H1 (cell line): ENCODE data around the gene MIPEP. TPM values are rescaled to one million over a fixed set of nuclear protein-coding genes. Genes with fewer than 3 reads are reported as not detected.

Experiments
- CTCF ChIA-PET: fragments of 300-600 bp; sonication (Branson Sonifier 250); formaldehyde crosslinking; loops from one replicate; lab custom pipeline; 2021; ENCODE audit not compliant: partially characterized antibody; lab: Charles Lee
- POLR2A ChIA-PET: fragments of 300-600 bp; sonication (Branson Sonifier 250); formaldehyde crosslinking; loops from one replicate; lab custom pipeline; 2021; ENCODE audit warnings: inconsistent platforms; ENCODE audit not compliant: partially characterized antibody; lab: Charles Lee
- DNase-seq, 2 experiments: peaks; one replicate each; pipeline versions ENCODE4 v3.0.0 to v3.0.0-alpha.2; 2010 to 2022; ENCODE audit warnings: low spot score in 2 of 2, low read depth in 1 of 2, mixed read lengths in 1 of 2
- FAIRE-seq: peaks from 2 replicates; lab custom pipeline; 2011; peaks lifted over from hg19 to GRCh38; lab: Jason Lieb, UNC
- H2AFZ ChIP-seq: 2 replicates; pipeline ENCODE4 v1.8.1; 2012; ENCODE audit warnings: low read length, inconsistent platforms
- H2AK5ac ChIP-seq: 2 replicates; pipeline ENCODE4 v1.6.1; 2013; ENCODE audit warnings: low read depth, low read length
- H2BK120ac ChIP-seq: replicated peaks from 2 replicates; pipeline ENCODE3; 2013; ENCODE audit warnings: low read depth, low read length, inconsistent platforms
- H2BK12ac ChIP-seq: 2 replicates; pipeline ENCODE4 v1.6.1; 2013; ENCODE audit warnings: low read depth, low read length
- H2BK15ac ChIP-seq: 2 replicates; pipeline ENCODE4 v1.6.1; 2013; ENCODE audit warnings: low read length
- H2BK20ac ChIP-seq: 2 replicates; pipeline ENCODE4 v1.6.1; 2013; ENCODE audit warnings: low read length
- H2BK5ac ChIP-seq: 2 replicates; pipeline ENCODE4 v1.6.1; 2013; ENCODE audit warnings: low read depth, low read length
- H3K14ac ChIP-seq: 2 replicates; pipeline ENCODE4 v1.6.1; 2013; ENCODE audit warnings: inconsistent platforms; ENCODE audit not compliant: insufficient read length
- H3K18ac ChIP-seq: 2 replicates; pipeline ENCODE4 v1.6.1; 2013; ENCODE audit warnings: low read length; ENCODE audit errors: extremely low read depth
- H3K23ac ChIP-seq: 2 replicates; pipeline ENCODE4 v1.6.1; 2013; ENCODE audit warnings: inconsistent platforms; ENCODE audit not compliant: insufficient read length
- H3K23me2 ChIP-seq: 2 replicates; pipeline ENCODE4 v1.6.1; 2013; ENCODE audit warnings: low read depth, low read length
- H3K27ac ChIP-seq: 2 replicates; pipeline ENCODE4 v1.6.1; 2011; ENCODE audit warnings: low read depth, low read length, inconsistent platforms
- H3K27me3 ChIP-seq, 4 experiments: replicated peaks in 1 of 4; 1 replicate in 1 of 4; 2 replicates in 3 of 4; pipeline versions ENCODE4 v1.6.1 to v1.8.1; 2011 to 2013; ENCODE audit warnings: low read length in 3 of 4, mild to moderate bottlenecking in 3 of 4, inconsistent platforms in 2 of 4, mixed read lengths in 2 of 4, moderate library complexity in 1 of 4; ENCODE audit not compliant: control insufficient read depth in 3 of 4, insufficient read depth in 3 of 4; ENCODE audit errors: extremely low read depth in 1 of 4
- H3K36me3 ChIP-seq, 4 experiments: 2 replicates each; pipeline versions ENCODE4 v1.6.1 to v1.8.1; 2011 to 2013; ENCODE audit warnings: mild to moderate bottlenecking in 4 of 4, low read length in 3 of 4, moderate library complexity in 2 of 4, control low read depth in 1 of 4, inconsistent platforms in 1 of 4; ENCODE audit not compliant: insufficient read depth in 4 of 4, control insufficient read depth in 2 of 4
- H3K4ac ChIP-seq: replicated peaks from 2 replicates; pipeline ENCODE3; 2013; ENCODE audit warnings: low read length, low read depth, mixed read lengths, inconsistent platforms; ENCODE audit not compliant: insufficient read length
- H3K4me1 ChIP-seq, 4 experiments: replicated peaks in 1 of 4; 1 replicate in 1 of 4; 2 replicates in 3 of 4; pipeline versions ENCODE4 v1.6.1 to v1.8.1; 2011 to 2013; ENCODE audit warnings: low read length in 3 of 4, inconsistent platforms in 2 of 4, mixed read lengths in 1 of 4; ENCODE audit not compliant: insufficient read depth in 4 of 4, control insufficient read depth in 3 of 4
- H3K4me2 ChIP-seq, 2 experiments: 2 replicates each; pipeline versions ENCODE4 v1.6.1 to v1.8.1; 2011 to 2013; ENCODE audit warnings: low read depth in 2 of 2, low read length in 2 of 2, control low read depth in 1 of 2, inconsistent platforms in 1 of 2, mild to moderate bottlenecking in 1 of 2; ENCODE audit not compliant: insufficient read depth in 1 of 2
- H3K4me3 ChIP-seq, 4 experiments: fragments of 200-600, 300-600 bp in 1 of 4; sonication (generic), shearing (Covaris generic), sonication (Bioruptor Twin) in 1 of 4; 2 replicates each; pipeline versions ENCODE4 v1.5.1 to v1.8.1; 2011 to 2016; ENCODE audit warnings: low read length in 4 of 4, low read depth in 3 of 4, control low read depth in 2 of 4, inconsistent platforms in 2 of 4, mild to moderate bottlenecking in 2 of 4, mixed read lengths in 1 of 4, moderate library complexity in 1 of 4; ENCODE audit not compliant: insufficient read depth in 2 of 4; ENCODE audit errors: extremely low read depth in 1 of 4
- H3K56ac ChIP-seq: replicated peaks from 2 replicates; pipeline ENCODE3; 2013; ENCODE audit warnings: low read depth, mild to moderate bottlenecking, mixed read lengths, low read length, inconsistent platforms; ENCODE audit not compliant: insufficient read length
- H3K79me1 ChIP-seq: 2 replicates; pipeline ENCODE4 v1.6.1; 2013; ENCODE audit warnings: low read depth, low read length, control low read depth
- H3K79me2 ChIP-seq, 2 experiments: 2 replicates each; pipeline versions ENCODE4 v1.6.1 to v1.8.1; 2012 to 2013; ENCODE audit warnings: low read length in 2 of 2, mild to moderate bottlenecking in 2 of 2, inconsistent platforms in 1 of 2; ENCODE audit not compliant: insufficient read depth in 2 of 2, control insufficient read depth in 1 of 2
- H3K9ac ChIP-seq, 4 experiments: replicated peaks in 1 of 4; 1 replicate in 1 of 4; 2 replicates in 3 of 4; pipeline versions ENCODE4 v1.6.1 to v1.8.1; 2011 to 2013; ENCODE audit warnings: low read depth in 3 of 4, low read length in 3 of 4, control low read depth in 2 of 4, mild to moderate bottlenecking in 2 of 4, moderate library complexity in 2 of 4, inconsistent platforms in 1 of 4; ENCODE audit errors: extremely low read depth in 1 of 4
- H3K9me3 ChIP-seq, 2 experiments: 2 replicates each; pipeline versions ENCODE4 v1.6.1 to v1.8.1; 2012 to 2013; ENCODE audit warnings: mild to moderate bottlenecking in 2 of 2, moderate library complexity in 2 of 2, control low read depth in 1 of 2, inconsistent platforms in 1 of 2, low read depth in 1 of 2, low read length in 1 of 2, mixed read lengths in 1 of 2; ENCODE audit not compliant: insufficient read depth in 2 of 2
- H4K20me1 ChIP-seq, 2 experiments: replicated peaks in 1 of 2; 2 replicates each; pipeline versions ENCODE3 to v1.8.1; 2011 to 2013; ENCODE audit warnings: inconsistent platforms in 2 of 2, low read length in 2 of 2, mild to moderate bottlenecking in 1 of 2; ENCODE audit not compliant: insufficient read depth in 2 of 2, control insufficient read depth in 1 of 2
- H4K5ac ChIP-seq: 2 replicates; pipeline ENCODE4 v1.6.1; 2013; ENCODE audit warnings: low read length, low read depth, mixed read lengths, inconsistent platforms; ENCODE audit not compliant: insufficient read length
- H4K8ac ChIP-seq: 2 replicates; pipeline ENCODE4 v1.8.0; 2013; ENCODE audit warnings: mild to moderate bottlenecking, moderate library complexity, low read length, inconsistent platforms; ENCODE audit not compliant: insufficient read depth; ENCODE audit errors: extremely low read depth
- H4K91ac ChIP-seq: replicated peaks from 2 replicates; pipeline ENCODE3; 2013; ENCODE audit warnings: low read length, mixed read lengths, inconsistent platforms; ENCODE audit not compliant: insufficient read length
- ASH2L ChIP-seq: fragments of 200-600, 300-600 bp; sonication (generic); IDR thresholded peaks from one replicate; pipeline ENCODE4 v1.7.1; 2017; ENCODE audit warnings: low read length
- CHD1 ChIP-seq: IDR thresholded peaks from 2 replicates; pipeline ENCODE4 v1.6.1; 2012; ENCODE audit warnings: low read depth, low read length, improper control_type of control experiment
- EP300 ChIP-seq, 2 experiments: IDR thresholded peaks; 1 replicate in 1 of 2; 2 replicates in 1 of 2; pipeline ENCODE4 v1.6.1; 2011 to 2012; ENCODE audit warnings: low read depth in 2 of 2, low read length in 2 of 2, mild to moderate bottlenecking in 2 of 2, borderline replicate concordance in 1 of 2, inconsistent platforms in 1 of 2, moderate library complexity in 1 of 2
- KDM4A ChIP-seq: IDR thresholded peaks from one replicate; pipeline ENCODE4 v1.7.1; 2012; ENCODE audit warnings: low read depth, mild to moderate bottlenecking, moderate library complexity, low read length, inconsistent platforms; ENCODE audit not compliant: severe bottlenecking
- POLR2A ChIP-seq, 2 experiments: IDR thresholded peaks; 1 replicate in 1 of 2; 2 replicates in 1 of 2; pipeline ENCODE4 v1.6.1; 2011; ENCODE audit warnings: low read depth in 2 of 2, low read length in 2 of 2, mild to moderate bottlenecking in 2 of 2; ENCODE audit errors: control extremely low read depth in 1 of 2
- POLR2AphosphoS5 ChIP-seq: IDR thresholded peaks from 2 replicates; pipeline ENCODE4 v1.6.1; 2011; ENCODE audit warnings: low read depth, low read length
- SP1 ChIP-seq: IDR thresholded peaks from 2 replicates; pipeline ENCODE4 v1.6.1; 2011; ENCODE audit warnings: low read depth, low read length
- TBP ChIP-seq: IDR thresholded peaks from 2 replicates; pipeline ENCODE4 v1.6.1; 2011; ENCODE audit warnings: low read depth, low read length, improper control_type of control experiment
- WGBS, 2 experiments: shearing (Covaris generic) in 1 of 2; methylation state at CpG; one replicate each; pipeline versions ENCODE4 v1.1.6 to v1.1.7; 2013 to 2015; ENCODE audit warnings: low lambda C conversion rate in 2 of 2, mixed read lengths in 2 of 2, inconsistent platforms in 1 of 2, low coverage in 1 of 2, missing lambda C conversion rate in 1 of 2; ENCODE audit not compliant: insufficient replicate concordance in 2 of 2, insufficient coverage in 1 of 2, insufficient read length in 1 of 2; ENCODE audit errors: extremely low coverage in 1 of 2, missing lambda C conversion rate in 1 of 2; 5-methylcytosine and 5-hydroxymethylcytosine counted together
- polyA plus RNA-seq, 7 experiments: library from polyadenylated mRNA; depleted of rRNA in 3 of 7; stranded (reverse) in 5 of 7; unstranded in 2 of 7; fragments of >200 nt in 5 of 7; fragments of 200-250 nt in 2 of 7; gene quantifications; 1 replicate in 5 of 7; 2 replicates in 1 of 7; 4 replicates in 1 of 7; pipeline versions ENCODE4 v1.2.1 to v1.2.3, GENCODE V29; 2011 to 2013; ENCODE audit warnings: missing spikeins in 2 of 7, mixed read lengths in 2 of 7
- total RNA-seq: library from RNA; stranded (reverse); fragmentation: NEBNext Ultra II Directional; extraction: Animal tissue kit (Norgen Biotek cat#: 25700); gene quantifications from 2 replicates; pipeline ENCODE4 v1.2.1, GENCODE V29; 2021

MIPEP gene
- total and polyA plus RNA-seq, 2 of the 8 experiments (the other 6 are each of a cell fraction or from before 2014, with no cell fraction given): 24.0 to 24.2 TPM

DNA sequence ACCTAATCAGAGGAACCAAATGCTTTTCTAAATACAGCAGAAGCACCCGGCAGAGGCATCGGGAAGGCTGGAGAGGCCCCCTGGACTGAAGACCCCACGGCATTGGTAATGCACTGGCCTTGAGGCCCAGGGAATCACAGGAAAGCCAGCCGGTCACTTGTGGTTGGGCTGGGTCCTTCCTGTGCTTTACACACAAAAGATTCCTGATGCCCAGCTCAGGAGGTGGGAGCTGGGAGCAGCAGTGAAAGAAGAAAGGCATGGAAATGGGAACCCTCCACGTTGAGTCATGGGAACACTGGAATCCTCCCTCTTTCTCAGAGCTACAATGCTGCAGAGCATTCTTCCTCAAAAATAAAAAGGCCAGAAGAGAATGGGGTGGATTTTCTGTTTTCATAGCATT lies 192.6 kb downstream of the MIPEP start:
- Histone ChIP-seq H2BK20ac (no peak overlapping the region), H3K56ac (no peak overlapping the region), H3K9me3 (no peaks in the 10 kb centered on the region), H2AFZ (peak overlapping the region; percentile 22; the same call in 1 of the 2 replicates), H3K27ac (no peak overlapping the region), H3K23ac (no peak overlapping the region), H3K79me2 (no peaks in the 10 kb centered on the region), H3K4me2 (no peak overlapping the region; a peak in 1 of 4 replicates), H3K14ac (no peak overlapping the region), H4K91ac (no peak overlapping the region), H2AK5ac (no peak overlapping the region), H3K23me2 (no peaks in the 10 kb centered on the region), H2BK5ac (no peak overlapping the region), H3K4ac (no peak overlapping the region), H2BK120ac (no peak overlapping the region), H3K9ac (no peak overlapping the region), H3K27me3 (no peaks in the 10 kb centered on the region), H3K36me3 (no peaks in the 10 kb centered on the region), H3K4me1 (peaks cover 4 to 11% (median 7%) of the 10 kb centered on the region in 4 experiments), H3K4me3 (no peak overlapping the region), H3K79me1 (no peaks in the 10 kb centered on the region), H2BK15ac (no peak overlapping the region), H4K5ac (no peak overlapping the region), H2BK12ac (no peak overlapping the region), H3K18ac (no peak overlapping the region), H4K20me1 (no peaks in the 10 kb centered on the region), H4K8ac (peak overlapping the region; percentile 54; the same call in 1 of the 2 replicates)
- WGBS, 2 experiments: 79% methylated on average over 5 of the region's 5 CpGs; no CpG with 5 or more reads in 1 of the 2 experiments
- DNase-seq (no peak), FAIRE-seq (no peak)
- ChIA-PET CTCF (interaction anchor here (0.6 to 2.9 kb wide), 5 partner anchors 11 to 178 kb away, joined by 4 to 12 read pairs (median 4); no protein-coding TSS in a partner anchor), POLR2A (no interaction called here)
- TF ChIP-seq SP1: no peak
- TF ChIP-seq ASH2L: no peak
- no peak for TF ChIP-seq EP300 (IDR thresholded peaks at IDR 0.05; ENCODE audit: borderline replicate concordance in 1 of 2, low read depth in 2 of 2, low read length in 2 of 2)
- no peak for TF ChIP-seq POLR2A (IDR thresholded peaks at IDR 0.05; ENCODE audit: control extremely low read depth in 1 of 2, low read depth in 2 of 2, low read length in 2 of 2)
- 0 out of 2 replicates have a peak, but pooled peaks have one; percentile 11 for TF ChIP-seq TBP
- TF ChIP-seq POLR2AphosphoS5: no peak
- no peak for TF ChIP-seq CHD1
- TF ChIP-seq KDM4A: no peak
